H1 (cell line): Measurements from ENCODE around the gene AHI1. TPM values are rescaled to one million over a fixed set of nuclear protein-coding genes. Genes with fewer than 3 reads are reported as not detected.

ENCODE experiments used
- CTCF ChIA-PET: fragments of 300-600 bp; sonication (Branson Sonifier 250); formaldehyde crosslinking; loops from one replicate; lab custom pipeline; 2021; ENCODE audit not compliant: partially characterized antibody; lab: Charles Lee
- POLR2A ChIA-PET: fragments of 300-600 bp; sonication (Branson Sonifier 250); formaldehyde crosslinking; loops from one replicate; lab custom pipeline; 2021; ENCODE audit warnings: inconsistent platforms; ENCODE audit not compliant: partially characterized antibody; lab: Charles Lee
- DNase-seq, 2 experiments: peaks; one replicate each; pipeline versions ENCODE4 v3.0.0 to v3.0.0-alpha.2; 2010 to 2022; ENCODE audit warnings: low spot score in 2 of 2, low read depth in 1 of 2, mixed read lengths in 1 of 2
- FAIRE-seq: peaks from 2 replicates; lab custom pipeline; 2011; peaks lifted over from hg19 to GRCh38; lab: Jason Lieb, UNC
- H2AFZ ChIP-seq: 2 replicates; pipeline ENCODE4 v1.8.1; 2012; ENCODE audit warnings: low read length, inconsistent platforms
- H2AK5ac ChIP-seq: 2 replicates; pipeline ENCODE4 v1.6.1; 2013; ENCODE audit warnings: low read depth, low read length
- H2BK120ac ChIP-seq: replicated peaks from 2 replicates; pipeline ENCODE3; 2013; ENCODE audit warnings: low read depth, low read length, inconsistent platforms
- H2BK12ac ChIP-seq: 2 replicates; pipeline ENCODE4 v1.6.1; 2013; ENCODE audit warnings: low read depth, low read length
- H2BK15ac ChIP-seq: 2 replicates; pipeline ENCODE4 v1.6.1; 2013; ENCODE audit warnings: low read length
- H2BK20ac ChIP-seq: 2 replicates; pipeline ENCODE4 v1.6.1; 2013; ENCODE audit warnings: low read length
- H2BK5ac ChIP-seq: 2 replicates; pipeline ENCODE4 v1.6.1; 2013; ENCODE audit warnings: low read depth, low read length
- H3K14ac ChIP-seq: 2 replicates; pipeline ENCODE4 v1.6.1; 2013; ENCODE audit warnings: inconsistent platforms; ENCODE audit not compliant: insufficient read length
- H3K18ac ChIP-seq: 2 replicates; pipeline ENCODE4 v1.6.1; 2013; ENCODE audit warnings: low read length; ENCODE audit errors: extremely low read depth
- H3K23ac ChIP-seq: 2 replicates; pipeline ENCODE4 v1.6.1; 2013; ENCODE audit warnings: inconsistent platforms; ENCODE audit not compliant: insufficient read length
- H3K23me2 ChIP-seq: 2 replicates; pipeline ENCODE4 v1.6.1; 2013; ENCODE audit warnings: low read depth, low read length
- H3K27ac ChIP-seq: 2 replicates; pipeline ENCODE4 v1.6.1; 2011; ENCODE audit warnings: low read depth, low read length, inconsistent platforms
- H3K27me3 ChIP-seq, 4 experiments: replicated peaks in 1 of 4; 1 replicate in 1 of 4; 2 replicates in 3 of 4; pipeline versions ENCODE4 v1.6.1 to v1.8.1; 2011 to 2013; ENCODE audit warnings: low read length in 3 of 4, mild to moderate bottlenecking in 3 of 4, inconsistent platforms in 2 of 4, mixed read lengths in 2 of 4, moderate library complexity in 1 of 4; ENCODE audit not compliant: control insufficient read depth in 3 of 4, insufficient read depth in 3 of 4; ENCODE audit errors: extremely low read depth in 1 of 4
- H3K36me3 ChIP-seq, 4 experiments: 2 replicates each; pipeline versions ENCODE4 v1.6.1 to v1.8.1; 2011 to 2013; ENCODE audit warnings: mild to moderate bottlenecking in 4 of 4, low read length in 3 of 4, moderate library complexity in 2 of 4, control low read depth in 1 of 4, inconsistent platforms in 1 of 4; ENCODE audit not compliant: insufficient read depth in 4 of 4, control insufficient read depth in 2 of 4
- H3K4ac ChIP-seq: replicated peaks from 2 replicates; pipeline ENCODE3; 2013; ENCODE audit warnings: low read length, low read depth, mixed read lengths, inconsistent platforms; ENCODE audit not compliant: insufficient read length
- H3K4me1 ChIP-seq, 4 experiments: replicated peaks in 1 of 4; 1 replicate in 1 of 4; 2 replicates in 3 of 4; pipeline versions ENCODE4 v1.6.1 to v1.8.1; 2011 to 2013; ENCODE audit warnings: low read length in 3 of 4, inconsistent platforms in 2 of 4, mixed read lengths in 1 of 4; ENCODE audit not compliant: insufficient read depth in 4 of 4, control insufficient read depth in 3 of 4
- H3K4me2 ChIP-seq, 2 experiments: 2 replicates each; pipeline versions ENCODE4 v1.6.1 to v1.8.1; 2011 to 2013; ENCODE audit warnings: low read depth in 2 of 2, low read length in 2 of 2, control low read depth in 1 of 2, inconsistent platforms in 1 of 2, mild to moderate bottlenecking in 1 of 2; ENCODE audit not compliant: insufficient read depth in 1 of 2
- H3K4me3 ChIP-seq, 4 experiments: fragments of 200-600, 300-600 bp in 1 of 4; sonication (generic), shearing (Covaris generic), sonication (Bioruptor Twin) in 1 of 4; 2 replicates each; pipeline versions ENCODE4 v1.5.1 to v1.8.1; 2011 to 2016; ENCODE audit warnings: low read length in 4 of 4, low read depth in 3 of 4, control low read depth in 2 of 4, inconsistent platforms in 2 of 4, mild to moderate bottlenecking in 2 of 4, mixed read lengths in 1 of 4, moderate library complexity in 1 of 4; ENCODE audit not compliant: insufficient read depth in 2 of 4; ENCODE audit errors: extremely low read depth in 1 of 4
- H3K56ac ChIP-seq: replicated peaks from 2 replicates; pipeline ENCODE3; 2013; ENCODE audit warnings: low read depth, mild to moderate bottlenecking, mixed read lengths, low read length, inconsistent platforms; ENCODE audit not compliant: insufficient read length
- H3K79me1 ChIP-seq: 2 replicates; pipeline ENCODE4 v1.6.1; 2013; ENCODE audit warnings: low read depth, low read length, control low read depth
- H3K79me2 ChIP-seq, 2 experiments: 2 replicates each; pipeline versions ENCODE4 v1.6.1 to v1.8.1; 2012 to 2013; ENCODE audit warnings: low read length in 2 of 2, mild to moderate bottlenecking in 2 of 2, inconsistent platforms in 1 of 2; ENCODE audit not compliant: insufficient read depth in 2 of 2, control insufficient read depth in 1 of 2
- H3K9ac ChIP-seq, 4 experiments: replicated peaks in 1 of 4; 1 replicate in 1 of 4; 2 replicates in 3 of 4; pipeline versions ENCODE4 v1.6.1 to v1.8.1; 2011 to 2013; ENCODE audit warnings: low read depth in 3 of 4, low read length in 3 of 4, control low read depth in 2 of 4, mild to moderate bottlenecking in 2 of 4, moderate library complexity in 2 of 4, inconsistent platforms in 1 of 4; ENCODE audit errors: extremely low read depth in 1 of 4
- H3K9me3 ChIP-seq, 2 experiments: 2 replicates each; pipeline versions ENCODE4 v1.6.1 to v1.8.1; 2012 to 2013; ENCODE audit warnings: mild to moderate bottlenecking in 2 of 2, moderate library complexity in 2 of 2, control low read depth in 1 of 2, inconsistent platforms in 1 of 2, low read depth in 1 of 2, low read length in 1 of 2, mixed read lengths in 1 of 2; ENCODE audit not compliant: insufficient read depth in 2 of 2
- H4K20me1 ChIP-seq, 2 experiments: replicated peaks in 1 of 2; 2 replicates each; pipeline versions ENCODE3 to v1.8.1; 2011 to 2013; ENCODE audit warnings: inconsistent platforms in 2 of 2, low read length in 2 of 2, mild to moderate bottlenecking in 1 of 2; ENCODE audit not compliant: insufficient read depth in 2 of 2, control insufficient read depth in 1 of 2
- H4K5ac ChIP-seq: 2 replicates; pipeline ENCODE4 v1.6.1; 2013; ENCODE audit warnings: low read length, low read depth, mixed read lengths, inconsistent platforms; ENCODE audit not compliant: insufficient read length
- H4K8ac ChIP-seq: 2 replicates; pipeline ENCODE4 v1.8.0; 2013; ENCODE audit warnings: mild to moderate bottlenecking, moderate library complexity, low read length, inconsistent platforms; ENCODE audit not compliant: insufficient read depth; ENCODE audit errors: extremely low read depth
- H4K91ac ChIP-seq: replicated peaks from 2 replicates; pipeline ENCODE3; 2013; ENCODE audit warnings: low read length, mixed read lengths, inconsistent platforms; ENCODE audit not compliant: insufficient read length
- CEBPB ChIP-seq: IDR thresholded peaks from 2 replicates; pipeline ENCODE4 v1.6.1; 2012; ENCODE audit warnings: low read depth, low read length
- CHD1 ChIP-seq: IDR thresholded peaks from 2 replicates; pipeline ENCODE4 v1.6.1; 2012; ENCODE audit warnings: low read depth, low read length, improper control_type of control experiment
- EZH2 ChIP-seq: fragments of 200-600 bp; sonication (generic); IDR thresholded peaks from 2 replicates; pipeline ENCODE4 v1.7.1; 2012; ENCODE audit warnings: low read depth, mild to moderate bottlenecking, moderate library complexity, low read length, inconsistent platforms; ENCODE audit not compliant: severe bottlenecking
- GTF2F1 ChIP-seq: IDR thresholded peaks from 2 replicates; pipeline ENCODE4 v1.6.1; 2012; ENCODE audit warnings: low read depth, low read length, improper control_type of control experiment, borderline replicate concordance
- HDAC2 ChIP-seq, 2 experiments: fragments of 300-600 bp in 1 of 2; sonication (generic) in 1 of 2; IDR thresholded peaks; 2 replicates each; pipeline ENCODE4 v1.6.1; 2011 to 2012; ENCODE audit warnings: low read depth in 2 of 2, low read length in 2 of 2, mild to moderate bottlenecking in 2 of 2, moderate library complexity in 2 of 2, borderline replicate concordance in 1 of 2, inconsistent platforms in 1 of 2
- KDM1A ChIP-seq: fragments of 200-600, 300-600 bp; sonication (generic); IDR thresholded peaks from 2 replicates; pipeline ENCODE4 v1.7.1; 2016; ENCODE audit warnings: mild to moderate bottlenecking, low read length, borderline replicate concordance
- KDM5A ChIP-seq: fragments of 200-600 bp; IDR thresholded peaks from 2 replicates; pipeline ENCODE4 v1.7.1; 2012; ENCODE audit warnings: mild to moderate bottlenecking, low read length, inconsistent platforms, mixed read lengths
- NRF1 ChIP-seq: IDR thresholded peaks from 2 replicates; pipeline ENCODE4 v1.6.1; 2011; ENCODE audit warnings: mild to moderate bottlenecking, low read depth, low read length, improper control_type of control experiment
- SUZ12 ChIP-seq: fragments of 200-600 bp; sonication (generic); IDR thresholded peaks from 2 replicates; pipeline ENCODE4 v1.6.1; 2012; ENCODE audit warnings: mild to moderate bottlenecking, inconsistent platforms, low read length, moderate library complexity, mixed read lengths
- TEAD4 ChIP-seq: IDR thresholded peaks from 2 replicates; pipeline ENCODE4 v1.6.1; 2012; ENCODE audit warnings: low read depth, low read length, inconsistent platforms, mixed read lengths
- YY1 ChIP-seq: IDR thresholded peaks from 2 replicates; pipeline ENCODE4 v1.6.1; 2011; ENCODE audit warnings: low read depth, mild to moderate bottlenecking, low read length
- WGBS, 2 experiments: shearing (Covaris generic) in 1 of 2; methylation state at CpG; one replicate each; pipeline versions ENCODE4 v1.1.6 to v1.1.7; 2013 to 2015; ENCODE audit warnings: low lambda C conversion rate in 2 of 2, mixed read lengths in 2 of 2, inconsistent platforms in 1 of 2, low coverage in 1 of 2, missing lambda C conversion rate in 1 of 2; ENCODE audit not compliant: insufficient replicate concordance in 2 of 2, insufficient coverage in 1 of 2, insufficient read length in 1 of 2; ENCODE audit errors: extremely low coverage in 1 of 2, missing lambda C conversion rate in 1 of 2; 5-methylcytosine and 5-hydroxymethylcytosine counted together
- polyA plus RNA-seq, 7 experiments: library from polyadenylated mRNA; depleted of rRNA in 3 of 7; stranded (reverse) in 5 of 7; unstranded in 2 of 7; fragments of >200 nt in 5 of 7; fragments of 200-250 nt in 2 of 7; gene quantifications; 1 replicate in 5 of 7; 2 replicates in 1 of 7; 4 replicates in 1 of 7; pipeline versions ENCODE4 v1.2.1 to v1.2.3, GENCODE V29; 2011 to 2013; ENCODE audit warnings: missing spikeins in 2 of 7, mixed read lengths in 2 of 7
- total RNA-seq: library from RNA; stranded (reverse); fragmentation: NEBNext Ultra II Directional; extraction: Animal tissue kit (Norgen Biotek cat#: 25700); gene quantifications from 2 replicates; pipeline ENCODE4 v1.2.1, GENCODE V29; 2021
- TF ChIP-seq, protein P1 (sequence below), 3 experiments: IDR thresholded peaks; 1 replicate in 2 of 3; 2 replicates in 1 of 3; pipeline versions ENCODE4 v1.5.1 to v1.6.1; 2011; ENCODE audit warnings: low read length in 3 of 3, mild to moderate bottlenecking in 3 of 3, inconsistent platforms in 2 of 3, low read depth in 1 of 3, moderate library complexity in 1 of 3; ENCODE audit not compliant: insufficient read depth in 1 of 3; ENCODE audit errors: control extremely low read depth in 1 of 3

AHI1 gene
- total and polyA plus RNA-seq, 2 of the 8 experiments (the other 6 are each of a cell fraction or from before 2014, with no cell fraction given): 4.2 to 19.6 TPM

DNA sequence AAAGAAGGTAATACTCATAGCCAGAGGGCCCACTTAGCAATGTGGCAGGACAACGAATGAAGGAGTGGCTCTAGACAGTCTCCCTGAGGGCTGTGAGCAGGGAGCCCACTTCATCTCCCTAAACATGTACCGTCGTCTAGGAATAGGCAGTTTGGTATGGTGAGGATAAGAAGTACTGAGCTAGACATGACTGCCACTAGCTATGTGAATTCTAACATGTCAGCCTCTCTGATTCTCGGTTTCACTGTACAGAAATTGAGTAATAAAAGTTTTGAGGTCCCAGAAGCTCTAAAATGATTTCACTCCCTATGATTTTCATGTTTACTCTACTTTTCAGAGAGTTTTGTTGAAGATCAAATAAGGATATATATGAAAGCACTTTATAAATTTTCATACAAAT is 107.1 kb downstream of the AHI1 start:
- H3K36me3 ChIP-seq: no peaks in the 10 kb centered on the region
- H4K91ac ChIP-seq: no peak overlapping the region
- H2BK12ac ChIP-seq: no peak overlapping the region
- no peak overlapping the region for H2AFZ ChIP-seq
- H4K8ac ChIP-seq: no peak overlapping the region
- no peaks in the 10 kb centered on the region for H3K23me2 ChIP-seq
- H3K18ac ChIP-seq: no peak overlapping the region
- no peak overlapping the region for H3K23ac ChIP-seq
- POLR2A ChIA-PET: no interaction called here
- WGBS, 2 experiments: 90% methylated on average over 4 of the region's 4 CpGs; no CpG with 5 or more reads in 1 of the 2 experiments
- H3K27ac ChIP-seq: no peak overlapping the region
- CTCF ChIA-PET: interaction anchor here (1.0 to 2.7 kb wide), 3 partner anchors 14 to 34 kb away, joined by 3 to 12 read pairs (median 5); no protein-coding TSS in a partner anchor
- no peak overlapping the region for H2BK120ac ChIP-seq
- H2BK5ac ChIP-seq: no peak overlapping the region
- H4K5ac ChIP-seq: no peak overlapping the region
- no peak overlapping the region for H2BK20ac ChIP-seq
- H3K56ac ChIP-seq: no peak overlapping the region
- H2AK5ac ChIP-seq: no peak overlapping the region
- no peak overlapping the region for H3K4ac ChIP-seq
- DNase-seq: no peak
- H3K4me3 ChIP-seq: no peak overlapping the region
- no peaks in the 10 kb centered on the region for H3K9me3 ChIP-seq
- H3K27me3 ChIP-seq: no peaks in the 10 kb centered on the region
- no peak overlapping the region for H3K9ac ChIP-seq
- no peak for FAIRE-seq
- no peak overlapping the region for H3K4me2 ChIP-seq
- H3K79me1 ChIP-seq: no peaks in the 10 kb centered on the region
- H3K14ac ChIP-seq: no peak overlapping the region
- H4K20me1 ChIP-seq: no peaks in the 10 kb centered on the region
- no peaks in the 10 kb centered on the region for H3K79me2 ChIP-seq
- H3K4me1 ChIP-seq: no peaks in the 10 kb centered on the region
- no peak overlapping the region for H2BK15ac ChIP-seq
- TF ChIP-seq YY1 (no peak), CHD1 (no peak), EZH2 (no peak), HDAC2 (IDR thresholded peaks at IDR 0.05; ENCODE audit: borderline replicate concordance in 1 of 2, low read depth in 2 of 2, low read length in 2 of 2) (no peak), SUZ12 (no peak), TEAD4 (no peak), KDM1A (no peak), GTF2F1 (no peak), KDM5A (no peak), CEBPB (no peak), NRF1 (no peak)
- TF ChIP-seq, protein P1, sequence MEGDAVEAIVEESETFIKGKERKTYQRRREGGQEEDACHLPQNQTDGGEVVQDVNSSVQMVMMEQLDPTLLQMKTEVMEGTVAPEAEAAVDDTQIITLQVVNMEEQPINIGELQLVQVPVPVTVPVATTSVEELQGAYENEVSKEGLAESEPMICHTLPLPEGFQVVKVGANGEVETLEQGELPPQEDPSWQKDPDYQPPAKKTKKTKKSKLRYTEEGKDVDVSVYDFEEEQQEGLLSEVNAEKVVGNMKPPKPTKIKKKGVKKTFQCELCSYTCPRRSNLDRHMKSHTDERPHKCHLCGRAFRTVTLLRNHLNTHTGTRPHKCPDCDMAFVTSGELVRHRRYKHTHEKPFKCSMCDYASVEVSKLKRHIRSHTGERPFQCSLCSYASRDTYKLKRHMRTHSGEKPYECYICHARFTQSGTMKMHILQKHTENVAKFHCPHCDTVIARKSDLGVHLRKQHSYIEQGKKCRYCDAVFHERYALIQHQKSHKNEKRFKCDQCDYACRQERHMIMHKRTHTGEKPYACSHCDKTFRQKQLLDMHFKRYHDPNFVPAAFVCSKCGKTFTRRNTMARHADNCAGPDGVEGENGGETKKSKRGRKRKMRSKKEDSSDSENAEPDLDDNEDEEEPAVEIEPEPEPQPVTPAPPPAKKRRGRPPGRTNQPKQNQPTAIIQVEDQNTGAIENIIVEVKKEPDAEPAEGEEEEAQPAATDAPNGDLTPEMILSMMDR (IDR thresholded peaks at IDR 0.05; ENCODE audit: control extremely low read depth in 1 of 3, insufficient read depth in 1 of 3, low read depth in 1 of 3, low read length in 3 of 3): no peak
